Neural crest cell (in vitro differentiated cells): Measurements from ENCODE around the gene CNTN5. TPM values are rescaled to one million over a fixed set of nuclear protein-coding genes. Genes with fewer than 3 reads are reported as not detected.

Experiments
- DNase-seq: peaks from one replicate; pipeline ENCODE4 v3.0.0; 2021; ENCODE audit warnings: low read depth, mixed read lengths, low spot score
- H3K27ac Mint-ChIP-seq: one replicate; pipeline ENCODE4 v1.8.0; 2021; ENCODE audit warnings: mild to moderate bottlenecking, mixed read lengths; ENCODE audit not compliant: unreplicated experiment
- H3K27me3 Mint-ChIP-seq: 2 replicates; pipeline ENCODE4 v1.8.0; 2021; ENCODE audit warnings: low read depth, mild to moderate bottlenecking, mixed read lengths
- H3K36me3 Mint-ChIP-seq: 2 replicates; pipeline ENCODE4 v1.8.0; 2021; ENCODE audit warnings: low read depth, mild to moderate bottlenecking, mixed read lengths
- H3K4me1 Mint-ChIP-seq: 2 replicates; pipeline ENCODE4 v1.8.0; 2021; ENCODE audit warnings: mixed read lengths
- H3K4me3 Mint-ChIP-seq: one replicate; pipeline ENCODE4 v1.8.0; 2021; ENCODE audit warnings: mild to moderate bottlenecking, mixed read lengths
- H3K9me3 Mint-ChIP-seq: 2 replicates; pipeline ENCODE4 v1.8.0; 2021; ENCODE audit warnings: mixed read lengths
- CTCF ChIP-seq: fragments of 200-600 bp; sonication (generic); conservative IDR thresholded peaks from 2 replicates; pipeline ENCODE4 v1.5.0; 2021; ENCODE audit warnings: antibody characterized with exemption, mild to moderate bottlenecking
- total RNA-seq: library from RNA; stranded (reverse); gene quantifications from 2 replicates; pipeline ENCODE4 v1.2.1, GENCODE V29; 2021

CNTN5 gene
- total RNA-seq, 1 donor from 2014 or later, result not detected

GRCh38 chr11:100208207-100208606 is 1187.5 kb downstream of the CNTN5 start:
- no peaks in the 10 kb centered on the region for H3K4me1 Mint-ChIP-seq
- no peak for TF ChIP-seq CTCF
- DNase-seq, result no peak
- H3K36me3 Mint-ChIP-seq, result no peaks in the 10 kb centered on the region
- no peaks in the 10 kb centered on the region for H3K27me3 Mint-ChIP-seq
- no peak overlapping the region for H3K4me3 Mint-ChIP-seq
- H3K27ac Mint-ChIP-seq, result no peak overlapping the region
- no peaks in the 10 kb centered on the region for H3K9me3 Mint-ChIP-seq

GRCh38 chr11:100214791-100215190 is 1194.0 kb downstream of the CNTN5 start:
- no peak for DNase-seq
- H3K4me1 Mint-ChIP-seq, result no peaks in the 10 kb centered on the region
- no peaks in the 10 kb centered on the region for H3K9me3 Mint-ChIP-seq
- H3K27me3 Mint-ChIP-seq, result no peaks in the 10 kb centered on the region
- TF ChIP-seq CTCF, result no peak
- no peak overlapping the region for H3K4me3 Mint-ChIP-seq
- H3K27ac Mint-ChIP-seq, result no peak overlapping the region
- no peaks in the 10 kb centered on the region for H3K36me3 Mint-ChIP-seq

GRCh38 chr11:100220801-100221200 is 1200.1 kb downstream of the CNTN5 start:
- Mint-ChIP-seq H3K27me3 (no peaks in the 10 kb centered on the region), H3K36me3 (no peaks in the 10 kb centered on the region), H3K4me1 (peaks cover 4% of the 10 kb centered on the region), H3K9me3 (no peaks in the 10 kb centered on the region), H3K4me3 (no peak overlapping the region), H3K27ac (no peak overlapping the region)
- TF ChIP-seq CTCF, result no peak
- DNase-seq, result no peak

GRCh38 chr11:100221791-100222190 is 1201.0 kb downstream of the CNTN5 start:
- TF ChIP-seq CTCF, result no peak
- Mint-ChIP-seq H3K4me3 (no peak overlapping the region), H3K9me3 (no peaks in the 10 kb centered on the region), H3K27ac (no peak overlapping the region), H3K27me3 (no peaks in the 10 kb centered on the region), H3K36me3 (no peaks in the 10 kb centered on the region), H3K4me1 (peaks cover 4% of the 10 kb centered on the region)
- no peak for DNase-seq

GRCh38 chr11:100224541-100225034 is 1203.8 kb downstream of the CNTN5 start:
- Mint-ChIP-seq H3K4me1 (peaks cover 4% of the 10 kb centered on the region), H3K27me3 (no peaks in the 10 kb centered on the region), H3K27ac (no peak overlapping the region), H3K36me3 (no peaks in the 10 kb centered on the region), H3K4me3 (no peak overlapping the region), H3K9me3 (no peaks in the 10 kb centered on the region)
- no peak for TF ChIP-seq CTCF
- DNase-seq, result no peak

GRCh38 chr11:100229086-100229485 is 1208.3 kb downstream of the CNTN5 start:
- H3K4me1 Mint-ChIP-seq, result no peaks in the 10 kb centered on the region
- H3K9me3 Mint-ChIP-seq, result peaks cover 2% of the 10 kb centered on the region
- no peak overlapping the region for H3K27ac Mint-ChIP-seq
- no peak for DNase-seq
- no peak overlapping the region for H3K4me3 Mint-ChIP-seq
- H3K27me3 Mint-ChIP-seq, result no peaks in the 10 kb centered on the region
- H3K36me3 Mint-ChIP-seq, result no peaks in the 10 kb centered on the region
- TF ChIP-seq CTCF, result no peak
